Measurements from ENCODE around the gene PLCXD1.

DNA sequence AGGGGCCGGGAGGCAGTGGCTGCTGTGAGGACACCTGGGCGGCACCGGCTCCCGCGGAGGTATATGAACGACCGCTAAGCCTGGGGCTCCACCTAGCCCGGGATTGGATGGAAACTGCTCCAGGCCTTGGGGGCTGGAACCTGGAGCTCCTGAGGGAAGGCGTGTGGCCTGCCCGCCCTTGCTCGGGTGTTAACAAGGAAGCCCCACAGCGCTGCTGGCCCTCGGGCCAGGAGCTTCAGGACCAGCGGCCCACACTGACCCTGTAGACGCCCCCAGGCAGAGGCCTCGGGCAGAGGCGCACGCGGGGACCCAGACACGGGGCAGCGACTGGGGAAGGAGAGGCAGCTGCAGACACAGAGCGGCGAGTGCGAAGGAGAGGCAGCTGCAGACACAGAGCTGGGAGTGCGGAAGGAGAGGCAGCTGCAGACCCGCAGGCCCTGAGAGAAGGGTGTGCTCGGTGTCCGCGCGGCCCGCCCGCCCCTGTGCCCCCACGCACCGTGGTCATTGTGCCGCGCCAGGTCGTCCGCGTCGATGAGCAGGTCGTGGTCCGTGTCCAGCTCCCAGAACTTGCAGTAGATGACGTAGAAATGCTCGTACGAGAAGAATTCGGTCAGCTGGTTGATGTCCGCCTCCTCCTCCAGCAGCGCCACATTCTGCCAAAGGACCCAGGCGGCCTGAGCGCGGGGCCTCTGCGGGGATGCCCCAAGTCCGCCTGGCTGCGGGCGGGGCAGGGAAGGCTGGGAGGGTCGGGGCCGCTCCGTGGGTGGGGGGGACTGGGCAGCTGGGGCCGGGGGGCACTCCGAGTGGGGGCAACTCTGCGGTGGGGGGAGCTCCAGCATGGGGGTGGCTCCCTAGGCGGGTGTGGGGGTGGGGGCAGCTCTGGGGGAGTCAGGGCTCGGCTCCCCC, 64.1 kb downstream of the PLCXD1 start:
- no peak for TF ChIP-seq CTCF (IDR thresholded peaks at IDR 0.05; ENCODE audit: borderline replicate concordance, extremely low read depth, low read length, poor library complexity, severe bottlenecking)
- TF ChIP-seq EZH2 (IDR thresholded peaks at IDR 0.05; ENCODE audit: borderline replicate concordance, low read depth, low read length, severe bottlenecking), result no peak

All from DND-41 (cell line).